ENCODE data around the gene TDP2.
"Not testable (repeated sequence)": the region's sequence is repeated elsewhere in the genome, so short reads cannot be mapped to it uniquely, and the experiment has no call there.

Gene TDP2

DNA sequence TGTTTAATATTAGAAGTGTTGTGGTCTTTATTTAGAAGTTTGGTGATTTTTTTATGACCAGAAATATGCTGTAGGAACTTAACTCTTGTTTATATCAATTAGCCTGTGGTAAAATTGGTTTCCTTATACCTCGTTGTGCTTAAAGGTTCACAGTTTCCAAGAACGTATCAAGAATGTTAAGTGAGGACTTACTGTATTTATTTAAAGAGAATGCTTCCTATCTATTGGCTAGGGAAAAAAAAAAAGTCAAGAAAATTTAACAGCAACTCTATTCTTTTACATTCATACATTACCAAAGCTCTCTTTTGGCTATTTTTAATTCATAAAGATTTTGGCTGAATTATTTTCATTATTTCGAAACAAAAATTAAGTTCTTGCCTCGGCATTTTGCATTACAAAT is 22.3 kb downstream of the TDP2 start:
- no peak for DNase-seq

GRCh38 chr6:24643920-24644319 is 22.8 kb downstream of the TDP2 start:
- no peak for DNase-seq

DNA sequence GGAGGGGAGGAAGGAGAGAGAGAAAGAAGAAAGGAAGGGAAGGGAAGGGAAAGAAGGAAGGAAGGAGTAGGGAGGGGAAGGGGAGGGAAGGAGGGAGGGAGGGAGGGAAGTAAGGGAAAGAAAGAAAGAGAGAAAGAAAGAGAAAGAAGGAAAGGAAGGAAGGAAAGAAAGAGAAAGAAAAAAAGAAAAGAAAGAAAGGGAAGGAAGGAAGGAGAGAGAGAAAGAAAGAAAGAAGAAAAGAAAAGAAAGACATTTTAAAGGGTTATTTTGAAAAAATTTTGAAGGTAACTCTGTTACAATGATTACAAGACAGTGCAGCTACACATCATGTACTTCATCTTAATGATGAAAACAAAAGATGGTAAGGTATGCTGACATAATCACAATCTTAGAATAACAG is 24.6 kb downstream of the TDP2 start:
- DNase-seq, result no peak

GRCh38 chr6:24640631-24641030 is 26.1 kb downstream of the TDP2 start:
- not testable (repeated sequence) for DNase-seq

DNA sequence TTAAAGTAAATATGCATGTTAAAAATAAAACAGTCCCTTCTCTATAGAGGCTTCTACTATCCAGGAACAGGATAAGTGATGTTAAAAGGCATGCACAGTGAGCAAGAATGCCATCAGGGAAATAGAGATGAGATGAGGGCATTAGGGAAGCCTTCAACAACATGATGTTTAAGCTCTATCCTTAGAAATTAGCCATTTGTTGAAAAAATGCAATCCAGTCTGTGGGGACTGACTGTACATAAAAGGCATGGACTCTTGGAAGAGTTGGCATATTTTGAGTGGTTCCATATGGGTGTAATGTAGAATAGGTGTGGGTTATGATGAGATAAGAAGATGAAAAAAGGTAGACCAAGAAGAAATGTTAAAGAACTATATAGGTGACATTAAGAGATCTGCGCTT is 26.5 kb downstream of the TDP2 start:
- DNase-seq, result no peak

DNA sequence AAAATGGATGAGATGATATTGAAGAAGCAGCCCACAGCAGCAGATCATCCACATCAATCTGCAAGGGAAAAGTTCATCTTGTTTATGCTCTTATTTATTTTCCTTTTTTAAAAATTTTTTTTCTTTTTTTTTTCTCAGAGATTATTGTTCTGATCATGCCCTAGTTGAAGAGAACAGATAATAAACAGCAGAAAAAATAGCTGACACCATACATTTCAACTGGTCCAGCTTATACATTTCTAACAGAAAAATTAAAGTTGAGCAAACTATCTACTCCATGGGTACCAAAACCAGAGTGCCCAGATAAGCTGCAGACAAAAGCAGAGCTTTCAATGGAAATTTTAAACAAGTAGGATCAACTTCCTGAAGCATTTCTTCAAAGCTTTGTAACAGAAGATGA is 30.0 kb downstream of the TDP2 start:
- DNase-seq, result no peak

GRCh38 chr6:24632573-24632972 is 34.1 kb downstream of the TDP2 start:
- no peak for DNase-seq

GRCh38 chr6:24631671-24632070 is 35.0 kb downstream of the TDP2 start:
- DNase-seq, result no peak

GRCh38 chr6:24630856-24631505 is 35.7 kb downstream of the TDP2 start:
- no peak for DNase-seq

GRCh38 chr6:24621626-24622289 is 44.9 kb downstream of the TDP2 start:
- no peak for DNase-seq

DNA sequence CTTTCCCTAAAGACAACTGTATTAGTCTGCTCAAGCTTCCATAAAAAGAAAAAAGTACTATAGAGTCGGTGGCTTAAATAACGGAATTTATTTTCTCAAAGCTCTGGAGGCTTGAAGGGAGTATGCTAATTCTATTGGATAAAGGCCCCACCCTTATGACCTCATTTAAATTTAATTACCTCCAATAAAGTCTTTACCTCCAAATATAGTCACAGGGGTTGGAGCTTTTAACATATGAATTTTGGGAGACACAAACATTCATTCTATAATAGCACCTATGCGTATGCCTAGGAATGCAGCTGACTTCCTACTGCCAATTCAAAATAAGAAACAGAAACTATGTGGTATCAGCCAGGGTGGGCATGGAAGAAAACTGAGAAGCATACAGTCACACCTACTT is 46.1 kb downstream of the TDP2 start:
- no peak for DNase-seq

GRCh38 chr6:24619661-24620060 is 47.0 kb downstream of the TDP2 start:
- DNase-seq, result no peak

DNA sequence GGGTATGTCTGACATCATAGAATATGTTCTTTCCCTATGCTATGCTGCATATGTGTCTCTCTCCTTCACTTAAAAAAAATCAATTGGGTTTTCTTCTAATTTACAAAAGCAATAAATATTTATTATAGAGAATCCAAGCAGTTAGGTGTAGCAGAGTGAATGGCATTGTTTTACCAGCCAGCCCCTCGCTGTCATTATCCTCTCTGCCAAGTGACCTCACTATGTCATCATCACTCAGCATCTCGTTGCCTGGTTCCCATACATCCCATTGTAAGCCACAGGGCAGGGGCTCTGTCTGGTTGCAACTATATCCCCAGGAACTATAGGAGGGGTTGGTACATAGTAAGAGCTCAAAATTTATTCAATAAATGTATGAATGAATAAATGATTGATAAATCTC is 52.1 kb downstream of the TDP2 start:
- no peak for DNase-seq

DNA sequence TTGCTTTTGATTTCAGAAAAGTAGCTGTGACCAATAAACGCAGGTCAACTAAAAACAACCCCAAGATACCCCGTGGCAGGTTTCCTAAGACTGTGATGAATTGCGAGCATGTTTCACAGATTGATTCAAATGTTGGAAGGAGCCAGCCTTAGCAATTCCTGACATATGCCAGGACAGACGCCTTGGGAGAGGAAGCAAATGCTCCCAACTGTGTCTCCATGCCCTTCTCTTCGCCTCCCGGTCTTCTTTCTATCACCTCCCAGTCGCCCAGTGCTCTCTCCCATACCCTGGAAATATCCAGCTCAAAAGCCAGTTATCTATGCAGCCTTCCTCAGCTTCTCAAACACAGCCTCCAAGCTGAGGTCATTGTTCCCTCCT is 52.7 kb downstream of the TDP2 start:
- no peak for DNase-seq

GRCh38 chr6:24613361-24614042 is 53.2 kb downstream of the TDP2 start:
- DNase-seq, result no peak

DNA sequence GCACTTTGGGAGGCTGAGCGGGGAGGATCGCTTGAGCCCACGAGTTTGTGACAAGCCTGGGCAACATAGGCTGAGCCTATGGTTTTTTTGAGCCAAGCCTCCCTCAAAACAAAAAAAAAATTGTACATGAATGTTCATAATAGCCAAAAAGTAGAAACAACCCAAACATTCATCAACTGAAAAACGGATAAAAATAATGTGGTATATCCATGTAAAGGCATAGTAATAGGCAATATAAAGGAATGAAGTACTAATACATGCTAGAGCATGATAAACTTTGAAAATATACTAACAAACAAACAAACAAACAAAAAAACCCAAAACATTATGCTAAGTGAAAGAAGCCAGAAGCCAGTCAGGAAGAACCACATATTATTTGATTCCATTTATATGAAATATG is 56.0 kb downstream of the TDP2 start:
- DNase-seq, result no peak

DNA sequence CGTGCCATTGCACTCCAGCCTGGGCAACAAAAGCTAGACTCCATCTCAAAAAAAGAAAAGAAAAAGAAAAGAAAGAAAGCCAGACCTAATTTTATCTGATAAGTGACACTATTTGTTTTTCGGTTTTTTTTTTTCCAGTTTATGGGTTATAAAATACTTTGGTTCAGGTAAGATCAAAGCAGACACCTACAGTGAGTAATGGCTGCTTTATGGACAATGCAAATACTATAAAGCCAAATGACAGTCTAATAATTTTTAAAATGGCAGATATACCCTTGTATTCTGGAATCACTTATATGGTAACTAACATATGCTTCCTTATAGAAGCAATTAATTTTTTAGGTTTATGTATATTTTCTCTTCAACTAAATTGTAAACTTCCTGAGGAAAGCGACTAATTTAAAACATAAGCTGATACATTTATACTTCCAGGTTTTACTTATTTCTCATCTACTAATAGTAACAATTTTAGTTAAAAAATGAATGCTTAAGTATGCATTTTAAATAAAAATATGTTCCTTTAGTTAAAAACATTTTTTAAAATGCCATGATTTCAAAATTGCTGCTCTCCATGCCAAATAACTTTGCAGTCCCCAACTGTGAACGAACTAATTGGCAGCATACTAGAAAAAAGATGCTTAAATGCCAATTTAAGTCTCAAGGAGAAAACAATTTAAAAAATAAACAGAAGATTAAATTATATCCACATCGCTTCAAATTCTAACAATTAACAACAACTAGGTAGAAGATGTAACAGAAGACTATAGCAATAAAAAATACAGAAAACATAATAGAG is 59.2 kb downstream of the TDP2 start:
- DNase-seq, result no peak

GRCh38 chr6:24606200-24606930 is 60.3 kb downstream of the TDP2 start:
- no peak for DNase-seq

GRCh38 chr6:24603241-24603640 is 63.5 kb downstream of the TDP2 start:
- no peak for DNase-seq

- no peak for DNase-seq
These were observed 65.8 kb downstream of the TDP2 start for GRCh38 chr6:24600903-24601302.
